Stimulated activated naive CD8-positive, alpha-beta T cell treated with anti-CD3 and anti-CD28 coated beads, Interleukin-15, Interleukin-2, amounts not matched to agents 100 ng/mL and 50 ng/mL, for 24 hours (primary cell): ENCODE data around the gene SIX4.

Source experiments
- H3K27ac Mint-ChIP-seq: one replicate; pipeline ENCODE4 v1.8.0; 2021; ENCODE audit warnings: mild to moderate bottlenecking, mixed read lengths
- H3K27me3 Mint-ChIP-seq: one replicate; pipeline ENCODE4 v1.8.0; 2021; ENCODE audit warnings: mixed read lengths
- H3K36me3 Mint-ChIP-seq: one replicate; pipeline ENCODE4 v1.8.0; 2021; ENCODE audit warnings: low read depth, mixed read lengths
- H3K4me1 Mint-ChIP-seq: one replicate; pipeline ENCODE4 v1.8.0; 2021; ENCODE audit warnings: low read depth, mixed read lengths
- H3K4me3 Mint-ChIP-seq: one replicate; pipeline ENCODE4 v1.8.0; 2021; ENCODE audit warnings: mild to moderate bottlenecking, mixed read lengths
- H3K9me3 Mint-ChIP-seq: one replicate; pipeline ENCODE4 v1.8.0; 2021; ENCODE audit warnings: mixed read lengths

Gene SIX4

DNA sequence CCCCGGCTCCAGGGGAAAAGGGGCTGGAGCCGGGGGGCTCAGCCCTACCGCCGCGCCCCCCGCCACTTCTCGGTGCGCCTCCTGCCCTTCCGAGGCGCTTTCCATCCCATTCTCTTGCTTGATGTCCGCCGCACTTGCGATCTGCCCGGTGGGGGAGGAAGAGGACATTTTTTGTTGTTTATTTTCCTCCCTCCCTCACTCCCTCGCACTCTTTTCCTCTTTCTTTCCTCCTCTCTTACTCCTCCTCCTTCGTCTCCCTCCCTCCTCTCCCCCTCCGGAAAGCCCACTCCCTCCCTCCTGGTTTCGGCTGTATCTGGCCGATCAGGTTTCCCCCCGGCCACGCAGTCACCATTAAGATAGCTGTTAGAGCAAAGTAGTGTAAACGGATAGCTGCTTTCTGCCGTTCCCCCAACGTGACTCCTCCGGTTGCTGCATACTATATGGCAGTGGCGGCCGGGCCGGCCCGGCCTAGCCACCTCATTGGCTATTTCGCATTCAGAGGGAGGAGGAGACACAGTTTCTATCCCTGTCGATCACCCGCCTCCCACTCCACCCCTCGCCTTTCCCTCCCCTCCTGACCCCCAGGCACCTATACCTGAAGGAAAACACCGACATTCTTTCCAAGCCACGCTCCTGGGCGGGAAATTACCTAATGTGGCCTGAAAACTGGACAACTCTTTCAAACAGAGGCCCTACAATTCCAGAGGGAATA lies at the start of gene SIX4:
Gene SIX4 (minus strand): TSS at position 445 of the 712 bp plus-strand sequence. CDS start 277 bp downstream, at position 168.
- no peaks in the 10 kb centered on the region for H3K36me3 Mint-ChIP-seq
- H3K9me3 Mint-ChIP-seq, result no peaks in the 10 kb centered on the region
- peaks cover 79% of the 10 kb centered on the region for H3K27me3 Mint-ChIP-seq
- no peak within 1 kb of the TSS for H3K27ac Mint-ChIP-seq
- H3K4me3 Mint-ChIP-seq, result peak within 1 kb of the TSS; percentile 82
- H3K4me1 Mint-ChIP-seq, result peaks cover 19% of the 10 kb centered on the region

DNA sequence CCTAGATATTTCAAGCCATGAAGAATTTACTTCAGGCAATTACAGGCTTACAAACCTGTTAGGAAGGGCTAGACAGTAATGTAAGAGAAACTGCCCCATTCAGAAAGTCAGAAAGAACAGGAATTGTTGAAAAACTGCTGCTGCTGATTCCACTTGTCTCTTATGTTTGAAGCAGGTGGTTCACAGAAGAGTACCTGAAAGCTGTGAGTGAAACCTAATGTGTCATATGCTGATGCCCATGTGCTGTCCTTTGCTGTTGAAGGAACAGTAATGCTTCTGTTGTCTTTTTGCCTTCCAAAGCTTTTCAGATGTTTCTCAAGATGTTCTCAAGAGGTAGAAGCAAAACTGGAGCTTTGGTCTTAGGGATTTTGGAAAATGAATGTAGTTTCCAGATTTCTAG lies 49.4 kb upstream of the SIX4 start:
- H3K36me3 Mint-ChIP-seq, result peaks cover 3% of the 10 kb centered on the region
- H3K27ac Mint-ChIP-seq, result no peak overlapping the region
- no peaks in the 10 kb centered on the region for H3K27me3 Mint-ChIP-seq
- H3K4me1 Mint-ChIP-seq, result peaks cover 5% of the 10 kb centered on the region
- H3K9me3 Mint-ChIP-seq, result no peaks in the 10 kb centered on the region
- H3K4me3 Mint-ChIP-seq, result no peak overlapping the region

DNA sequence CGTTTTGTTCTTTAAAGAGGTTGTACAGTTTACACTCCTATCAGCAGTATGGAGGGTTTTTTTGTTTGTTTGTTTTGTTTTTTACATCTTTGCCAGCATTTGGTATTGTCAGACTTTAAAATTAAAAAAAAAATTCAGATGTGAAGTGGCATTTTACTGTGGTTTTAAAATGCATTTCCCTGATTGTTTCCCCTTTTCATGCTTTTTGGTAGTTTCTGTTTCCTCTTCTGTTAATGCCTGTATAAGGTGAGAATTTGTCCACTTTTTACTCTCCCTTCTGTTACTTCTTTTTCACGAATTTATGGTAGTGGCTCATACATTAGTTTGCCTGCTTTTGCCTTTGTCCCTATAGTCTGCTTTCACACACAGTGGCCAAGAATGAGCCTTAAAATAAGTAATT lies 47.0 kb upstream of the SIX4 start:
- Mint-ChIP-seq H3K4me3 (no peak overlapping the region), H3K4me1 (peaks cover 5% of the 10 kb centered on the region), H3K9me3 (no peaks in the 10 kb centered on the region), H3K36me3 (peaks cover 7% of the 10 kb centered on the region), H3K27me3 (no peaks in the 10 kb centered on the region), H3K27ac (no peak overlapping the region)

DNA sequence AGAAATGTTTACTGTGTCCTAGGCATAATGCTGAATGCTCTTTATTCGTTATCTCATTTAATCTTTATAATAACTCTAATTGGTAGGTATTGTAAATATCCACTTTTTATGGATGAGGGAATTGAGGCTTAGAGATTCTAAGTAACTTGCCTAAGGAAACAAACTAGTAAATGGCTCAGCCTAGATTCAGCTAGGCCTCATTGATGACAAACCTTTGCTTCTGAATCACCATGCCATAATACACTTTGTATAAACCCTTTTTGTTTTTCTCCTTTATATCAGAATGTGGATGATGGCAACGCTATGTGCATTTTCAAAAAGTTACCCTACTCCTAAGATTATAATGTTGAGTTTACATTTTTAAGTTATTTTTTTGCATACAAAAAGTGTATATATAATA lies 44.5 kb upstream of the SIX4 start:
- Mint-ChIP-seq H3K36me3 (peaks cover 7% of the 10 kb centered on the region), H3K4me3 (no peak overlapping the region), H3K27me3 (no peaks in the 10 kb centered on the region), H3K9me3 (no peaks in the 10 kb centered on the region), H3K4me1 (peaks cover 5% of the 10 kb centered on the region), H3K27ac (no peak overlapping the region)

DNA sequence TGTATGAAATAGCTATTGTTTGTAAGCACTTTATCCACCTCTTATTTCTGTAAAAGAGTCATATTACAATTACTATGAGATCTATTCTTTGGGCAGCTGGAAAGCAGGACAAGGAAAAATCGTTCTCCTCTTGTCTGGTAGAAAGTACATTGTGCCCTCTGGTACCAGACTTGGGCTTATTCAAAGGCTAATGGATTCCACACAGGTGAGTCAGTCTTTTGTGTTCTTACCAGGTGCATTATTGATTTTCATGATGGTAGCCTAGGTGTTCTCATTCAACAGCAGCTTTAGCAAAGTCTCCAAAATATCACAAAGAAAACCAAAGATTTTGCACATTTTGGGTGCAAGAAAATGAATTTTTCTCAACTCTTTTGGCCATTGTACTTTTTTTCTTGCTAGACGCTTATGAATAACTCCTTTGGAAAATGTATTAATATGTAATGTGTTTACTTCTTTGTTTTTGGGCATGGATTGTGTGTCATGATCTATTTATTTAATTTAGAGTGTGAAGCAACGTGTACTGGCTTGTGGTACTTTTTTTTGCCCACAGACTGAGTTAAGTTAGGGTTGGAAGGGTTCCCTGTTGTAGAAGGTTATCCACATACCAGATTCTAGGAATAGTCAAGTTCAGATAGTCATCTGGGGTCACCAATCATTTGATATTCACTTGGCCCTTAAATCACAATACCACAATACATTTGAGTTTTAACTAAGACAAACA lies 36.7 kb upstream of the SIX4 start:
- Mint-ChIP-seq H3K36me3 (peaks cover 4% of the 10 kb centered on the region), H3K27ac (no peak overlapping the region), H3K27me3 (peaks cover 6% of the 10 kb centered on the region), H3K4me1 (peaks cover 35% of the 10 kb centered on the region), H3K9me3 (no peaks in the 10 kb centered on the region), H3K4me3 (no peak overlapping the region)

DNA sequence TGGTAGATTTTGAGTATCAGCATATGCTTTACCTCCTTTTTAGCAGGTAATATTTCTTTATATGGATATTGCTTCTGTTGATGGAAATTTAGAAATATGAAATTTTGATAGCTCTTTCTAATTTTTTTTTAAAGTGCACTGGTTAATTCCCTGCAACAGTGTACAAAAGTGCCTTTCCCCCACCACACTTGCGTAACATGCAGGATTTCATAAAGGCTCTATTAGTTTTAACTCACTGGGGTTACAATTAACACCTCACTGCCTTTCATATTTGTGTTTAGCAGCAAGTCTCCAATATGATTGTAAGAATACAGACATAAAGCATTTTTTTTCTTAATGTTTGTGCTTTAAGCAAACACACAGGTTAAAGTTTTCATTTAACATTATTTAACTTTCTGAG lies 36.1 kb upstream of the SIX4 start:
- Mint-ChIP-seq H3K27ac (no peak overlapping the region), H3K4me1 (peaks cover 40% of the 10 kb centered on the region), H3K4me3 (no peak overlapping the region), H3K36me3 (peaks cover 4% of the 10 kb centered on the region), H3K9me3 (no peaks in the 10 kb centered on the region), H3K27me3 (peaks cover 6% of the 10 kb centered on the region)

DNA sequence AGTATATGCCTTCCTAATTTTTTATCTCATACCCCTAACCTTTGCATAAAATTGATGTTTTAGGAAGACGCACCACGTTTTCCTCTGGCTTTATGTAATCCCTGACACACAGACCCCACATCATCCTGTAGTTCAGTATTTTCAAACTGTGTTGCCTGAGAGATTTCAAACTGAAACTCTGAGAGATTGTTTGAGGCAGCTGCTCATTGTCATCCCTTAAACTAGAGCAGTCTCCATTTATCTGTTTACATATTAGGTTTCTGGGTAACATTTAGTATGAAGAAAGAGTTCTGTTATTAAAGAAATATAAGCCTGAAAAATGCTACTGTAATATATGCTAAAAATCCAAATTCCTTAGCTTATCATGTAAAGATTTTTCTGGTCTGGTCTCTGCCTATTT lies 34.7 kb upstream of the SIX4 start:
- H3K27ac Mint-ChIP-seq, result no peak overlapping the region
- peaks cover 4% of the 10 kb centered on the region for H3K36me3 Mint-ChIP-seq
- peaks cover 6% of the 10 kb centered on the region for H3K27me3 Mint-ChIP-seq
- H3K4me3 Mint-ChIP-seq, result no peak overlapping the region
- H3K9me3 Mint-ChIP-seq, result no peaks in the 10 kb centered on the region
- peaks cover 48% of the 10 kb centered on the region for H3K4me1 Mint-ChIP-seq

DNA sequence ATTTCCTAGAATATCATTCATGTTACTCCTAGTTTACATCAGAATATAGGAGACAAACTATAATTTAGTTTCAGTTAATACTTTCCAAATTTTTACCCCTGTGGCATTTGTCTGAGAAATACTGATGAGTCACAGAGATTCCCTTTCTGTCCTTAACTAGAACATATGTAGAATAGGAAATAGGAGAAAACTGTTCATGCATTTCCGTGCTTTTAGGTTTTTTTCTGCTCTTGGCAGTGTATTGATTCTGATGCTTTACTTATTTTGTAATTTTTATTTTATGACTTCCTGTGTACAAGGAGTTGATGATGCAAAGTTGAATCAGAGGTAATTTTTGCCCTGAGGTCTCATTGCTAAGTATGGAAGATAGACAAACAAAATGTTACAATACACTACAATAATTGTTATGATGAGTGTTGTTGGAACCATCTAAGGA lies 33.4 kb upstream of the SIX4 start:
- Mint-ChIP-seq H3K4me3 (no peak overlapping the region), H3K9me3 (no peaks in the 10 kb centered on the region), H3K4me1 (peaks cover 59% of the 10 kb centered on the region), H3K36me3 (peaks cover 4% of the 10 kb centered on the region), H3K27ac (no peak overlapping the region), H3K27me3 (peaks cover 6% of the 10 kb centered on the region)

DNA sequence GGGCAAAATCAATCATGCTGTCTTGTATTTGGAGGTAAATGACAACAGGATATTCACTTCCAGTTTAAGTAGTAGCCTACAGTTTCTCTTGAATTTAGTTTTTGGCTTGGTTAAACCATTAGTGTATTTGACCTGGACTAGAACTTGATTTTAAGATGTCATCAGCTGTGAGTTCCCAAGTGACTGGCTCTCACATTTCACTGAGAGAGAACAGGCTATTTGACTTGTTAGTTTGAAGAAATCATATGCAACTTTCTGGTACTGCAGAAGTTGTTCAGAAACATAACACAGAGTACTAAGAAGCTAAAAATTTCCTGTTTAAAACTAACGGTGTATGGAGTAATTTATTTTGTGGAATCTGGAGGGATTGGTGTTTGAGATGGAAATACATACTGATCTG lies 32.7 kb upstream of the SIX4 start:
- Mint-ChIP-seq H3K4me3 (no peak overlapping the region), H3K27me3 (peaks cover 6% of the 10 kb centered on the region), H3K4me1 (peaks cover 59% of the 10 kb centered on the region), H3K36me3 (peaks cover 4% of the 10 kb centered on the region), H3K9me3 (no peaks in the 10 kb centered on the region), H3K27ac (no peak overlapping the region)

DNA sequence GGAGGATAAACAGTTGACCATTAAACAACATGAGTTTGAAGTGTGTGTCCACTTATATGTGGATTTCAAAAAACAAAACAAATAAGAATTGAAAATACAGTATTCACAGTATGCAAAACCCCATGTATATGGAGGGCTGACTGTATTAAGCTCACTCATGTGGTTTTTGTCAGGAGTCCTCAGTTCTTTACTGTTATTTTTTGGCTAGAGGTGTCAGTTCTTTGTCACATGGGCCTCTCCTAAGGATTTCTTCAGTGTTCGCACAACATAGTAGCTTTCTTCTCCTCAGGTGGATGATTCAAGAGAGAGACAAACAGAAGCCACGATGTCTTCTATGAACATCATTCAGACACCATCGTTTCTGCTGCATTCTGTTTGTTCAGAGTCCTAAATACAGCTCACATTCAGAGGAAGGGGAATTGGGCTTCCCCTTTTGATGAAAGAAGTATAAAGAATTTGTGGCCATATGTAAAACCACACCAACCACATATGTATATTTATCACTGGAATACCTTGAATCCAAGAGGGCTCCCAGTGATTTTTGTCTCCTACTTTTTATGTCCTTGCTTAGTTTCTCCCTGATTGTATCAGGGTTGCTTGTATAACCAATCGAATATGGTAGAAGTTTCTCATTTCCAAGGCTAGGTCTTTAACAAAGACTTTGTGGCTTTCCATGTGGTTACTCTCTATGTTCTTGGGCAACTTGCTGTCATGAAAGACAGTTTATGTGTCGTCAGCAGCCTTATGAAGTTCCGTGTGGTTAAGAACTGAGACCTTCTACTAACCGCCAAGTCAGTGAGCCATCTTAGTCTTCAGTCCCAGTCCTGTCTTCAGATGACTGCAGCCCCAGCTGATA lies 29.3 kb upstream of the SIX4 start:
- H3K9me3 Mint-ChIP-seq, result no peaks in the 10 kb centered on the region
- H3K36me3 Mint-ChIP-seq, result peaks cover 3% of the 10 kb centered on the region
- H3K4me3 Mint-ChIP-seq, result peak overlapping the region; percentile 67
- peaks cover 48% of the 10 kb centered on the region for H3K4me1 Mint-ChIP-seq
- peak overlapping the region; percentile 72 for H3K27ac Mint-ChIP-seq
- H3K27me3 Mint-ChIP-seq, result peaks cover 10% of the 10 kb centered on the region

DNA sequence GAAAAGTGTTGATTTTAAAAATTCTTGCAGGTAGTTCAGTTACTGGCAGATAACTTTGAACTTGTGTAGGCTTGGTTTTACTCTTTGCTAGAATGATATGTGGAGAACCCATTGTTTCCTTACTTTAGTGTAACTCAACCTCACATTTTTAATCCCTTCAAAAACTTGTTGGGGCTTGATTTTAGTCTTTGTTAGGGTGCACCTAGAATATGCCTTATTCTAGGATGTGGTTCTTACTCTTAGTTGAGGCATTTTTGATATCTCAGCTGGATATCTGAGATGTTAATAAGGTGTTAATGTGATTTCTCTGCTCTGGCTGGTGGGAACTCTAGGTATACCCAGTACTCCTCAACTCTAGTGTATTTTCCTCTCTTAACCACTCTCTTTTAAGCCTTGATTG lies 20.4 kb upstream of the SIX4 start:
- Mint-ChIP-seq H3K4me3 (no peak overlapping the region), H3K27ac (no peak overlapping the region), H3K27me3 (no peaks in the 10 kb centered on the region), H3K9me3 (peaks cover 9% of the 10 kb centered on the region), H3K36me3 (peaks cover 13% of the 10 kb centered on the region), H3K4me1 (peaks cover 10% of the 10 kb centered on the region)

DNA sequence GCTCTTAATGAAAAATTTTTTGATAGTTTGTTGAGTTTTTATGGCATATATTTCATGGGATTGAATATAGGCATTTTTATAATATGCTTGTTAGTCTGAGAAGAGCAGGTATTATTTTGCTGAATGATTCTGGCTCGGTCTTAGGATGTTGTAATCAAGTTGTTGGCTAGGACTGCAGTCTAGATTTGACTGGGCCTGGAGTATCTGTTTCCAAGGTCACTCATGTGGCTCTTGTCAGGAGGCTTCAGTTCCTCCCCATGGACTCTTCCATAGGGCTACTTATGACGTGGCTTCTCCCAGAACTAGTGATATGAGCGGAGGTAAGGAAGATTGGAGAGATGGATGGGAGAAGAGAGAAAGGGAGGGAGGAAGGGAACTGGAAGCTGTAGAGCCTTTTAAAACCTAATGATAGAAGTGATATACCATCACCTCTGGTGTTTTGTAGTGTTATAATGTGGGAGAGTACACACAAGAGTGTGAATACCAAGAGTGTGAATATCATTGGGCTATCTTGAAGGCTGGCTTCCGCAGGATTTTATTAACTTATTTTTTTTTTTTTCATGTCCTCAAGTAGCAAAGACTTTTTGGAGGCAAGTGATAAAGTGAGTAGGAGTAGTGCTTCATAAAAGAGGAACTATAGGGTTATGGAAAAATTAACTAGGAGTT lies 14.8 kb upstream of the SIX4 start:
- H3K4me1 Mint-ChIP-seq, result peaks cover 36% of the 10 kb centered on the region
- H3K27ac Mint-ChIP-seq, result no peak overlapping the region
- no peak overlapping the region for H3K4me3 Mint-ChIP-seq
- peaks cover 9% of the 10 kb centered on the region for H3K9me3 Mint-ChIP-seq
- H3K27me3 Mint-ChIP-seq, result no peaks in the 10 kb centered on the region
- H3K36me3 Mint-ChIP-seq, result peaks cover 9% of the 10 kb centered on the region

DNA sequence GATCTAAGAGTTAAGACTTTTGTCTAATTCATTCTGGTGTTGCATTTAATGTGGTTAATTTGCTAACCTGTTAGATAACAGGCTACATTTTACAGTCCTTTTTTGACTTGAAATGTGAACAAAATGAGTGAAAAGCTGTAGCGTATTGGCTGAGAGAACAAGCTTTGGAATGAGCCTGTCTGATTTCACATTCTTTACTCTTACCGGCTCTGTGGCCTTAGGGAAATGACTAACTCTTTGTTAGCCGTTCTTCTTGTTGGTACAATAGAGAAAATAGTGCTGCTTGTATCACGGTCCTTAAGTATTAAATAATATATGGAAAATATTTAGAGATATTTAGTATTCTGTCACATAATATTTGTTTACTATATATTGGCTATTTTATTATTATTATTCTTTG lies 12.3 kb upstream of the SIX4 start:
- no peaks in the 10 kb centered on the region for H3K36me3 Mint-ChIP-seq
- no peak overlapping the region for H3K27ac Mint-ChIP-seq
- no peaks in the 10 kb centered on the region for H3K9me3 Mint-ChIP-seq
- peaks cover 10% of the 10 kb centered on the region for H3K27me3 Mint-ChIP-seq
- H3K4me3 Mint-ChIP-seq, result peak overlapping the region; percentile 23
- H3K4me1 Mint-ChIP-seq, result peaks cover 30% of the 10 kb centered on the region

DNA sequence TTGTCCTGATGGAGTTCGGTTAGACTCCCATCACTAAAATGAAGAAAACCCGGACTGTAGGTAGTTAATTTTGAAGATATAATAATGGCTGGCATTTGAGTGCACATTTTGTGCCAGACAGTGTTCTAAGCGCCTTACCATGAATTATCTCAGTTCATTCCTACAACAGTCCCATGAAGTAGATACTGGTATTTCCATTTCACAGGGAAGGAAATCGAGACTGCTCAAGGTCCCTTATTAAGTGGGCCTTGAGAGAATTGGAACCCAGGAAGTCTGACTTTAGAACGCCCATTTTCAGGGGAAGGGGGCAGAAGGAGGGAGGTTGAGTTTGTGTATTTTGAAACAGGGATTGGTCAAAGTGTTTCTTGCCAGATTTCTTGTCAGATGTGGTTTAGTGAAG lies 11.3 kb upstream of the SIX4 start:
- H3K4me3 Mint-ChIP-seq, result peak overlapping the region; percentile 99
- H3K27ac Mint-ChIP-seq, result peak overlapping the region; percentile 75
- no peaks in the 10 kb centered on the region for H3K36me3 Mint-ChIP-seq
- no peaks in the 10 kb centered on the region for H3K9me3 Mint-ChIP-seq
- H3K27me3 Mint-ChIP-seq, result peaks cover 17% of the 10 kb centered on the region
- peaks cover 30% of the 10 kb centered on the region for H3K4me1 Mint-ChIP-seq
